Sigmoid colon (tissue), 7 donors: Measurements from ENCODE around the gene NKIRAS2. TPM values are rescaled to one million over a fixed set of nuclear protein-coding genes. Genes with fewer than 3 reads are reported as not detected.

Experiments used
- DNase-seq: peaks from one replicate; pipeline ENCODE4 v3.0.0-alpha.2; 2019
- H3K27ac ChIP-seq, 4 donors: fragments of 200-600 bp; sonication (generic); one replicate each; pipeline ENCODE4 v1.5.1; 2016 to 2019; ENCODE audit warnings: mild to moderate bottlenecking in 1 of 4
- H3K27me3 ChIP-seq, 3 donors: fragments of 200-600 bp; sonication (generic); one replicate each; pipeline ENCODE4 v1.5.1; 2019; ENCODE audit warnings: mild to moderate bottlenecking in 1 of 3
- H3K36me3 ChIP-seq, 4 donors: fragments of 200-600 bp; sonication (generic); one replicate each; pipeline ENCODE4 v1.5.1; 2016 to 2019
- H3K4me1 ChIP-seq, 4 donors: fragments of 200-600 bp; sonication (generic); one replicate each; pipeline ENCODE4 v1.5.1; 2017 to 2019
- H3K4me3 ChIP-seq, 4 donors: fragments of 200-600 bp; sonication (generic); one replicate each; pipeline ENCODE4 v1.5.1; 2017 to 2019; ENCODE audit warnings: mild to moderate bottlenecking in 2 of 4, moderate library complexity in 1 of 4
- H3K9me3 ChIP-seq, 4 donors: fragments of 200-600 bp in 3 of 4; sonication (generic) in 3 of 4; one replicate each; pipeline versions ENCODE4 v1.5.1 to v1.6.1; 2013 to 2019
- CTCF ChIP-seq, 4 experiments: fragments of 450-650 bp in 3 of 4; fragments of 200-600 bp in 1 of 4; IDR thresholded peaks; one replicate each; pipeline ENCODE4 v1.5.1; 2016 to 2019; ENCODE audit warnings: antibody characterized with exemption in 4 of 4, mild to moderate bottlenecking in 3 of 4, moderate library complexity in 2 of 4
- EP300 ChIP-seq, 4 donors: sonication (generic); formaldehyde crosslinking; IDR thresholded peaks; one replicate each; pipeline ENCODE4 v1.6.1; 2017; ENCODE audit warnings: antibody characterized with exemption in 4 of 4
- POLR2A ChIP-seq, 2 donors: fragments of 450-650 bp; IDR thresholded peaks; one replicate each; pipeline ENCODE4 v1.6.1; 2016; ENCODE audit warnings: antibody characterized with exemption in 2 of 2, mild to moderate bottlenecking in 2 of 2, moderate library complexity in 2 of 2
- POLR2AphosphoS5 ChIP-seq, 4 donors: sonication (generic); formaldehyde crosslinking; IDR thresholded peaks; one replicate each; pipeline ENCODE4 v1.6.1; 2017; ENCODE audit warnings: antibody characterized with exemption in 4 of 4
- WGBS, 2 donors: extraction: QIAGEN DNeasy Blood & Tissue Kit; methylation state at CpG; one replicate each; pipeline ENCODE4 v1.1.7; 2013; 5-methylcytosine and 5-hydroxymethylcytosine counted together
- intact Hi-C: fragments of 100-400 bp; cut with DNase I; formaldehyde crosslinking; loops from one replicate; pipeline ENCODE4 v1.15.1; 2023
- polyA plus RNA-seq, 3 donors: library from polyadenylated mRNA; stranded (reverse); fragments of 200-250 nt; gene quantifications; one replicate each; pipeline ENCODE4 v1.2.3, GENCODE V29; 2013
- total RNA-seq, 4 donors: library from RNA; depleted of rRNA; stranded (reverse); fragments of >200 nt; gene quantifications; one replicate each; pipeline ENCODE4 v1.1.0, GENCODE V29; 2016
- donor health status: healthy with polysubstance abuse.
- donor health status: Bipolar disorder and iron deficiency.
- donor health status: healthy.

NKIRAS2 gene
- total and polyA plus RNA-seq, 7 donors, result 28.5 to 35.4 (median 32.6) TPM

DNA sequence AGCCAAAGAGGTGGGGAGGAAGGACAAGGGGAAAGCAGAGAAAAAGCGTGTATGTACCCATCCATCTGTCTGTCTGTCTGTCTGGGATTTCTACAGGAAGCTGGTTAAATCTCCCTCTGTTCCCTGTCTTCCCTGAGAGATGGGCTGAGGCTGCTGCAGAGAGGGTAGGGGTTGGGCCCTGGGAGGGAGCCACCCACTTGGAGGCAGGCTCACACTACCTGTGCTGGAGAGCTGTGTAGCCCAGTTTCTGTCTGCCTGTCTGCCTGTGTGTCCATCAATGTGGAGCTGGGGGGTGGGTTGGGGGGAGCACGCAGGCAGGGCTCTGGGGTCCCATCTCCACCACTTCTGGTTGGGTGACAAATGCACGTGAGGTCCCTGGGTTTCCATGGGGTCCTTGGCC lies 49.1 kb downstream of the NKIRAS2 start:
- H3K9me3 ChIP-seq, result no peaks in the 10 kb centered on the region
- intact Hi-C loops, result loop anchor here (5.0 kb wide), 1 partner anchor 42 kb away; no protein-coding TSS in a partner anchor
- no peak overlapping the region for H3K4me3 ChIP-seq
- WGBS, 2 donors, result 64 to 81% methylated on average over 3 of the region's 3 CpGs
- TF ChIP-seq CTCF (IDR thresholded peaks at IDR 0.05), result no peak
- TF ChIP-seq POLR2AphosphoS5 (IDR thresholded peaks at IDR 0.05), result no peak
- no peak for TF ChIP-seq EP300 (IDR thresholded peaks at IDR 0.05)
- TF ChIP-seq POLR2A (IDR thresholded peaks at IDR 0.05), result no peak
- DNase-seq, result no peak
- no peak overlapping the region for H3K27ac ChIP-seq
- no peaks in the 10 kb centered on the region for H3K36me3 ChIP-seq
- peaks cover 0 to 11% (median 9%) of the 10 kb centered on the region in 4 donors for H3K4me1 ChIP-seq
- H3K27me3 ChIP-seq, result peaks cover 13 to 55% (median 26%) of the 10 kb centered on the region in 3 donors

GRCh38 chr17:42071810-42072209 lies 51.9 kb downstream of the NKIRAS2 start:
- no peak for DNase-seq
- Histone ChIP-seq H3K27ac (no peak overlapping the region), H3K36me3 (no peaks in the 10 kb centered on the region), H3K4me3 (peak overlapping the region in 1 of 4 donors; percentile 34), H3K9me3 (no peaks in the 10 kb centered on the region), H3K27me3 (peaks cover 13 to 61% (median 26%) of the 10 kb centered on the region in 3 donors), H3K4me1 (peaks cover 0 to 11% (median 9%) of the 10 kb centered on the region in 4 donors)
- TF ChIP-seq EP300 (IDR thresholded peaks at IDR 0.05) (no peak), POLR2A (IDR thresholded peaks at IDR 0.05) (no peak), POLR2AphosphoS5 (IDR thresholded peaks at IDR 0.05) (no peak), CTCF (IDR thresholded peaks at IDR 0.05) (no peak)
- intact Hi-C loops, result no loop called here
- 23 to 27% methylated on average over 3 of the region's 3 CpGs for WGBS, 2 donors

GRCh38 chr17:42072323-42073187 lies 52.7 kb downstream of the NKIRAS2 start:
- no peak for TF ChIP-seq POLR2AphosphoS5 (IDR thresholded peaks at IDR 0.05)
- TF ChIP-seq POLR2A (IDR thresholded peaks at IDR 0.05), result no peak
- TF ChIP-seq CTCF (IDR thresholded peaks at IDR 0.05), result no peak
- no peak for TF ChIP-seq EP300 (IDR thresholded peaks at IDR 0.05)
- Histone ChIP-seq H3K27ac (no peak overlapping the region), H3K9me3 (no peaks in the 10 kb centered on the region), H3K27me3 (peaks cover 13 to 58% (median 26%) of the 10 kb centered on the region in 3 donors), H3K36me3 (no peaks in the 10 kb centered on the region), H3K4me3 (peak overlapping the region in 3 of 4 donors; percentile 14 to 36 (median 34)), H3K4me1 (peaks cover 0 to 11% (median 9%) of the 10 kb centered on the region in 4 donors)
- intact Hi-C loops, result no loop called here
- 8 to 12% methylated on average over 67 of the region's 67 CpGs for WGBS, 2 donors
- no peak for DNase-seq

Other genes with a start within 250 kb of the NKIRAS2 start
- 10 to 100 TPM; 22.2 to 40.3 (median 31.2) TPM for gene JUP, start 233.4 kb upstream of the NKIRAS2 start, total RNA-seq
- gene JUP, start 233.4 kb upstream of the NKIRAS2 start, polyA plus RNA-seq, result 100 to 1,000 TPM; 231 to 494 (median 236) TPM
- gene P3H4, start 208.1 kb upstream of the NKIRAS2 start, total RNA-seq, result 10 to 100 TPM in 3 of 4 donors, 1 to 10 TPM in 1; 9.9 to 12.3 (median 11.3) TPM
- gene P3H4, start 208.1 kb upstream of the NKIRAS2 start, polyA plus RNA-seq, result 1 to 10 TPM; 3.0 to 6.4 (median 4.9) TPM
- 10 to 100 TPM; 34.2 to 71.2 (median 39.5) TPM for gene FKBP10, start 207.1 kb upstream of the NKIRAS2 start, total RNA-seq
- 10 to 100 TPM in 1 of 3 donors, 1 to 10 TPM in 2; 5.5 to 18.4 (median 9.0) TPM for gene FKBP10, start 207.1 kb upstream of the NKIRAS2 start, polyA plus RNA-seq
- 100 to 1,000 TPM in 1 of 4 donors, 10 to 100 TPM in 3; 58.5 to 104 (median 69.2) TPM for gene NT5C3B, start 183.9 kb upstream of the NKIRAS2 start, total RNA-seq
- gene NT5C3B, start 183.9 kb upstream of the NKIRAS2 start, polyA plus RNA-seq, result 10 to 100 TPM; 19.4 to 42.6 (median 33.9) TPM
- gene KLHL10, start 182.3 kb upstream of the NKIRAS2 start, total RNA-seq, result 1 to 10 TPM in 3 of 4 donors, under 1 TPM in 1; 0.95 to 3.9 (median 1.5) TPM
- gene KLHL10, start 182.3 kb upstream of the NKIRAS2 start, polyA plus RNA-seq, result under 1 TPM in 1 of 3 donors, not detected in 2; 0.04 TPM
- gene KLHL11, start 154.7 kb upstream of the NKIRAS2 start, total RNA-seq, result 10 to 100 TPM; 16.1 to 21.6 (median 19.2) TPM
- gene KLHL11, start 154.7 kb upstream of the NKIRAS2 start, polyA plus RNA-seq, result 1 to 10 TPM in 1 of 3 donors, under 1 TPM in 1, not detected in 1; 0.46 to 2.0 TPM
- gene ACLY, start 101.1 kb upstream of the NKIRAS2 start, total RNA-seq, result 10 to 100 TPM; 41.0 to 56.2 (median 44.7) TPM
- 10 to 100 TPM; 27.0 to 55.1 (median 33.3) TPM for gene ACLY, start 101.1 kb upstream of the NKIRAS2 start, polyA plus RNA-seq
- gene ODAD4, start 89.5 kb upstream of the NKIRAS2 start, total RNA-seq, result 1 to 10 TPM; 1.4 to 2.2 (median 1.6) TPM
- under 1 TPM in 1 of 3 donors, not detected in 2; 0.41 TPM for gene ODAD4, start 89.5 kb upstream of the NKIRAS2 start, polyA plus RNA-seq
- 10 to 100 TPM; 52.0 to 71.3 (median 65.2) TPM for gene CNP, start 53.3 kb upstream of the NKIRAS2 start, total RNA-seq
- gene CNP, start 53.3 kb upstream of the NKIRAS2 start, polyA plus RNA-seq, result 10 to 100 TPM; 24.0 to 48.0 (median 25.2) TPM
- 10 to 100 TPM; 46.7 to 57.1 (median 49.6) TPM for gene DNAJC7, start 2.7 kb upstream of the NKIRAS2 start, total RNA-seq
- 10 to 100 TPM; 90.1 to 91.6 (median 90.1) TPM for gene DNAJC7, start 2.7 kb upstream of the NKIRAS2 start, polyA plus RNA-seq
- gene C17orf113, start 30.5 kb downstream of the NKIRAS2 start, total RNA-seq, result under 1 TPM; 0.27 to 0.71 (median 0.39) TPM
- gene C17orf113, start 30.5 kb downstream of the NKIRAS2 start, polyA plus RNA-seq, result under 1 TPM; 0.23 to 0.66 (median 0.60) TPM
- gene ZNF385C, start 78.4 kb downstream of the NKIRAS2 start, total RNA-seq, result under 1 TPM in 1 of 4 donors, not detected in 3; 0.33 TPM
- gene ZNF385C, start 78.4 kb downstream of the NKIRAS2 start, polyA plus RNA-seq, result under 1 TPM in 2 of 3 donors, not detected in 1; 0.42 to 0.60 TPM
- gene DHX58, start 92.6 kb downstream of the NKIRAS2 start, total RNA-seq, result 10 to 100 TPM in 3 of 4 donors, 1 to 10 TPM in 1; 8.9 to 16.3 (median 14.6) TPM
- gene DHX58, start 92.6 kb downstream of the NKIRAS2 start, polyA plus RNA-seq, result 10 to 100 TPM in 1 of 3 donors, 1 to 10 TPM in 2; 4.4 to 19.0 (median 6.6) TPM
- gene KAT2A, start 101.3 kb downstream of the NKIRAS2 start, total RNA-seq, result 10 to 100 TPM; 20.0 to 95.8 (median 26.0) TPM
- gene KAT2A, start 101.3 kb downstream of the NKIRAS2 start, polyA plus RNA-seq, result 10 to 100 TPM in 1 of 3 donors, 1 to 10 TPM in 2; 6.9 to 45.2 (median 9.6) TPM
- gene HSPB9, start 102.7 kb downstream of the NKIRAS2 start, total RNA-seq, result under 1 TPM in 3 of 4 donors, not detected in 1; 0.27 to 0.83 (median 0.49) TPM
- under 1 TPM in 1 of 3 donors, not detected in 2; 0.10 TPM for gene HSPB9, start 102.7 kb downstream of the NKIRAS2 start, polyA plus RNA-seq
- gene RAB5C, start 134.9 kb downstream of the NKIRAS2 start, total RNA-seq, result 100 to 1,000 TPM in 2 of 4 donors, 10 to 100 TPM in 2; 75.9 to 104 (median 93.1) TPM
- 100 to 1,000 TPM; 182 to 303 (median 213) TPM for gene RAB5C, start 134.9 kb downstream of the NKIRAS2 start, polyA plus RNA-seq
- not detected for gene KCNH4, start 161.1 kb downstream of the NKIRAS2 start, total RNA-seq
- under 1 TPM in 1 of 3 donors, not detected in 2; 0.25 TPM for gene KCNH4, start 161.1 kb downstream of the NKIRAS2 start, polyA plus RNA-seq
- not detected for gene HCRT, start 165.4 kb downstream of the NKIRAS2 start, total RNA-seq
- not detected for gene HCRT, start 165.4 kb downstream of the NKIRAS2 start, polyA plus RNA-seq
- gene GHDC, start 174.4 kb downstream of the NKIRAS2 start, total RNA-seq, result 10 to 100 TPM; 32.1 to 76.0 (median 42.4) TPM
- 10 to 100 TPM in 1 of 3 donors, 1 to 10 TPM in 2; 5.8 to 25.8 (median 7.2) TPM for gene GHDC, start 174.4 kb downstream of the NKIRAS2 start, polyA plus RNA-seq